MCF 10A (cell line): ENCODE data around the gene RPS6KA2. TPM values are rescaled to one million over a fixed set of nuclear protein-coding genes. Genes with fewer than 3 reads are reported as not detected.

ENCODE experiments used
- BruUV-seq: library from RNA; stranded (reverse); fragments of 400-500 nt; replicated peaks from 2 replicates; lab custom pipeline; 2021; lab: Mats Ljungman, UMichigan
- CTCF ChIA-PET: fragments of 300-600 bp; sonication (Branson Sonifier 250); formaldehyde crosslinking; extraction: SDS; loops from one replicate; lab custom pipeline; 2021; ENCODE audit warnings: antibody characterized with exemption, inconsistent platforms; lab: Yijun Ruan, JAX
- POLR2A ChIA-PET: fragments of 300-600, 350-650 bp; sonication (Branson Sonifier 250); formaldehyde crosslinking; extraction: SDS; loops from one replicate; lab custom pipeline; 2020; ENCODE audit warnings: antibody characterized with exemption, inconsistent platforms; lab: Yijun Ruan, JAX
- DNase-seq: peaks from one replicate; pipeline ENCODE4 v3.0.0-alpha.2; 2018; ENCODE audit not compliant: unreplicated experiment
- H3K27ac Mint-ChIP-seq: one replicate; pipeline ENCODE4 v1.8.0; 2022; ENCODE audit warnings: mild to moderate bottlenecking, low read depth, mixed read lengths; ENCODE audit not compliant: unreplicated experiment
- H3K27me3 Mint-ChIP-seq: one replicate; pipeline ENCODE4 v1.8.0; 2022; ENCODE audit warnings: mixed read lengths; ENCODE audit not compliant: insufficient read depth, unreplicated experiment
- H3K36me3 Mint-ChIP-seq: one replicate; pipeline ENCODE4 v1.8.0; 2022; ENCODE audit warnings: mild to moderate bottlenecking, moderate library complexity, mixed read lengths; ENCODE audit not compliant: insufficient read depth, unreplicated experiment
- H3K4me1 Mint-ChIP-seq: one replicate; pipeline ENCODE4 v1.8.0; 2022; ENCODE audit warnings: mixed read lengths; ENCODE audit not compliant: insufficient read depth, unreplicated experiment
- H3K4me3 Mint-ChIP-seq: one replicate; pipeline ENCODE4 v1.8.0; 2022; ENCODE audit warnings: mild to moderate bottlenecking, moderate library complexity, mixed read lengths; ENCODE audit not compliant: unreplicated experiment
- H3K9me3 Mint-ChIP-seq: one replicate; pipeline ENCODE4 v1.8.0; 2022; ENCODE audit warnings: mixed read lengths; ENCODE audit not compliant: unreplicated experiment
- CTCF ChIP-seq: fragments of 200-600 bp; IDR thresholded peaks from one replicate; pipeline ENCODE4 v1.8.0; 2022; ENCODE audit warnings: antibody characterized with exemption, mild to moderate bottlenecking; ENCODE audit not compliant: unreplicated experiment
- intact Hi-C: fragments of 100-400 bp; cut with micrococcal nuclease; formaldehyde crosslinking; loops from 2 replicates; pipeline ENCODE4 v1.14.1; 2022
- total RNA-seq: library from RNA; stranded (reverse); gene quantifications from 2 replicates; pipeline ENCODE4 v1.2.3, GENCODE V29; 2022

RPS6KA2 gene
- total RNA-seq, 1 experiment from 2014 or later: 126 TPM

DNA sequence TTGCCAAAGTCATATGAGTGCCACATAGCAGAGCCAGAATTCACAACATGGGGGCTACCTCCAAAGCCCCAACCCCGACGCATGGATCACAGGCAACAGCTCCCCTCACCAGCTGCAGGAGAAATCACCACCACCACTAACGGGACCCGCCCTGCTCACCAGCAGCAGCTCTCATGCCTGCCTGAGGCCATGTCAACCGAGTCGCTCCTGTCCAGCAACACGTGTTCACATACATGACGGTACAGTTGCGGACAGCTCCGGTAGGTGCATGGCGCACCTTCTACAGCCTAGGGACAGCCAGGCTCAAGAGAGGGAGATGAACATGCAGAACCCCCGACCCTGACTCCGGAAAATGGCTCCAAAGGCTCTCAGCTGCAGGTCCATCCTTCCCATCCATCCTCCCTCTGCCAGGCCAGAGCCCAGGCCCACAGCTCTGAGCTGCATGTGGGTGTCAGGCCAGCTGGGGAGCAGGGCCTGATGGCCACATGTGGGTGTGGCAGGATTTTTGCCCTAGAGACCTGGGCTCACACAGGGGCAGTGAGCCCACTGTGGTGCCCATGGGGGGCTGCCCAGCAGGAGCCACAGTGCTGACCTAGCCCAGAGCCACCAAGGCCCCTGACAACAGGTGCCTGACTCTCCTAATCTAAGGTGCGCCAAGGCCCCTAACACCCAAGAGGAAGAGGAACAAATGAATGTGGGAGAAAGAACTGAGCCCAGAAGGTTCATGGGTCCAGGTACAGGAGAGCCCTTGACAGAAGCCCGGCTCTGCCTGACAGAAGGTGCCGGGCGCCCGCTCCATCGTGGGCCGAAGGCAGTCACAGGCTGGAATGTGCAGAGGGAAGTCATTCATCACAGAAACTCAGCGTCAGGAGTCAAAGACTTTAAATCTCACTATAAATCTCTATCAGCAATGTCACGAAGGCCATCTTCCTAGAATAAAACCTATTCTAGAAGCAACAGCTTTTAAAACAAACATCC is 10.5 kb downstream of the RPS6KA2 start:
- H3K4me1 Mint-ChIP-seq: peaks cover 79% of the 10 kb centered on the region

GRCh38 chr6:166615059-166615770 is 11.8 kb downstream of the RPS6KA2 start:
- peak overlapping the region; percentile 34 for H3K4me3 Mint-ChIP-seq
- no peak for DNase-seq
- intact Hi-C loops: no loop called here
- H3K9me3 Mint-ChIP-seq: no peaks in the 10 kb centered on the region
- TF ChIP-seq CTCF: no peak
- H3K27me3 Mint-ChIP-seq: no peaks in the 10 kb centered on the region
- H3K4me1 Mint-ChIP-seq: peaks cover 74% of the 10 kb centered on the region
- peak overlapping the region; percentile 75 for H3K27ac Mint-ChIP-seq
- H3K36me3 Mint-ChIP-seq: peaks cover 53% of the 10 kb centered on the region
- POLR2A ChIA-PET: interaction anchor here (0.6 to 0.8 kb wide), 2 partner anchors 22 to 1270 kb away, joined by 4 to 6 read pairs; no protein-coding TSS in a partner anchor
- CTCF ChIA-PET: no interaction called here
- no TSS peak for BruUV-seq

More for the DNA sequence above, 10.5 kb downstream of the RPS6KA2 start:
- TF ChIP-seq CTCF: no peak
- intact Hi-C loops: no loop called here
- Mint-ChIP-seq H3K27ac (no peak overlapping the region), H3K27me3 (no peaks in the 10 kb centered on the region), H3K36me3 (peaks cover 53% of the 10 kb centered on the region), H3K9me3 (no peaks in the 10 kb centered on the region), H3K4me3 (no peak overlapping the region)
- no TSS peak for BruUV-seq
- POLR2A ChIA-PET: interaction anchor here (1.7 kb wide), 1 partner anchor 10 kb away, joined by 9 read pairs; the partner anchor contains the start of gene RPS6KA2
- CTCF ChIA-PET: no interaction called here
- no peak for DNase-seq

- Mint-ChIP-seq H3K27ac (peak overlapping the region; percentile 75), H3K36me3 (peaks cover 60% of the 10 kb centered on the region)
These were observed 12.5 kb downstream of the RPS6KA2 start for GRCh38 chr6:166614589-166614988.

More at GRCh38 chr6:166614589-166614988, 12.5 kb downstream of the RPS6KA2 start:
- peak overlapping the region; percentile 34 for H3K4me3 Mint-ChIP-seq
- CTCF ChIA-PET: no interaction called here
- H3K27me3 Mint-ChIP-seq: no peaks in the 10 kb centered on the region
- intact Hi-C loops: no loop called here
- H3K9me3 Mint-ChIP-seq: no peaks in the 10 kb centered on the region
- DNase-seq: peak; percentile 17
- no peak for TF ChIP-seq CTCF
- no TSS peak for BruUV-seq
- H3K4me1 Mint-ChIP-seq: peaks cover 73% of the 10 kb centered on the region
- POLR2A ChIA-PET: interaction anchor here (0.8 kb wide), 1 partner anchor 22 kb away, joined by 4 read pairs; no protein-coding TSS in a partner anchor
